OCI-LY1 (cell line): Measurements from ENCODE around the gene PIGT.

ENCODE experiments used
- EZH2 ChIP-seq: fragments of 200-600 bp; sonication (generic), shearing (Covaris generic); IDR thresholded peaks from 2 replicates; pipeline ENCODE4 v1.8.0; 2017; ENCODE audit warnings: borderline replicate concordance, mixed run types, mild to moderate bottlenecking, antibody characterized with exemption, low read length, moderate library complexity, mixed read lengths
- TF ChIP-seq, protein P1 (sequence below): fragments of 200-600 bp; sonication (generic), shearing (Covaris generic); IDR thresholded peaks from 2 replicates; pipeline ENCODE4 v1.5.1; 2017; ENCODE audit warnings: mild to moderate bottlenecking, antibody characterized with exemption, low read length, moderate library complexity, mixed read lengths

DNA sequence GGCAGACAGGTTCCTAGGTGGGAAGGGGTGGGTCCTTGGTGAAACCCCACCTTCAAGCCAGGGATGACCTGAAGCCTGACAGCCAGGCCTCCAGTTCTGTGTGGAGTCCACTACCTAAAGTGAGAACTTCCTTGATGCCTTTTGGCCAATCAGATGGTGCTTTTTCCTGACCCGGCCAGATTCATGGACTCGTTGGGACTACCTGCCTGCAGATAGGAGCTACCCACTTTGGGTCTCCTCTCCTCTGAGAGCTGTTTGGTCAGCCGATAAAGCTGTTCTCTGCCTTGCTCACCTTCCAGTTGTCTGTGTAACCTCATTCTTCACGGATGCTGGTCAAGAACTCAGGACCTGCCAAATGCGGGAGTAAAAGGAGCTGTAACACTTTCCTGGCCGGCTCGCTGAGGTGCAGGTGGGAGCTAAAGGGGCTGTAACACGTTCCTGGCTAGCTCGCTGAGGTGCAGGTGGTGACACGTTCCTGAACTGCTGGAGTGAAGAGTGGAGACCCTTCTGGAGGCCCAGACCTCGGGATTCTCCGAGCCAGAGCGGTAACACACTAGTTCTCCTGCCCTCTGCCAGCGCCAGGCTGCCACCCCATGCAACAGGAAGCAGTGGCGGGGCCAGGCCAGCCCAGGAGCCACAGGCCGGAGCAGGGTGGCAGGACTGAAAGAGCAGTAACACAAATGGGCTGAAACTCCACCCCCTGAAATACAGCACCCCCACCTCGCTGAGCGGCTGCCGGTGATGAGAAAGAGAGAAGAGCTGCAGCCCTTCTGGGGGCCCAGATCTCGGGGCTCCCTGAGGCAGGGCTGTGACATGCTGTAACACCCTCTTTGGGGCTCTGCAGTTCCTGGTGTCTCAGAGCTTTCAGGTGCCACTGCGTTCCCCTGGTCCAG, 21.5 kb upstream of the PIGT start:
- TF ChIP-seq, protein P1, sequence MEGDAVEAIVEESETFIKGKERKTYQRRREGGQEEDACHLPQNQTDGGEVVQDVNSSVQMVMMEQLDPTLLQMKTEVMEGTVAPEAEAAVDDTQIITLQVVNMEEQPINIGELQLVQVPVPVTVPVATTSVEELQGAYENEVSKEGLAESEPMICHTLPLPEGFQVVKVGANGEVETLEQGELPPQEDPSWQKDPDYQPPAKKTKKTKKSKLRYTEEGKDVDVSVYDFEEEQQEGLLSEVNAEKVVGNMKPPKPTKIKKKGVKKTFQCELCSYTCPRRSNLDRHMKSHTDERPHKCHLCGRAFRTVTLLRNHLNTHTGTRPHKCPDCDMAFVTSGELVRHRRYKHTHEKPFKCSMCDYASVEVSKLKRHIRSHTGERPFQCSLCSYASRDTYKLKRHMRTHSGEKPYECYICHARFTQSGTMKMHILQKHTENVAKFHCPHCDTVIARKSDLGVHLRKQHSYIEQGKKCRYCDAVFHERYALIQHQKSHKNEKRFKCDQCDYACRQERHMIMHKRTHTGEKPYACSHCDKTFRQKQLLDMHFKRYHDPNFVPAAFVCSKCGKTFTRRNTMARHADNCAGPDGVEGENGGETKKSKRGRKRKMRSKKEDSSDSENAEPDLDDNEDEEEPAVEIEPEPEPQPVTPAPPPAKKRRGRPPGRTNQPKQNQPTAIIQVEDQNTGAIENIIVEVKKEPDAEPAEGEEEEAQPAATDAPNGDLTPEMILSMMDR: no peak
- TF ChIP-seq EZH2: no peak
